Measurements from ENCODE around the gene C1orf198. TPM values are rescaled to one million over a fixed set of nuclear protein-coding genes. Genes with fewer than 3 reads are reported as not detected.

Gene C1orf198
- total and polyA plus RNA-seq, 2 of the 8 experiments (the other 6 are each of a cell fraction or from before 2014, with no cell fraction given) = 30.6 to 45.0 TPM

GRCh38 chr1:230822092-230822581 lies 46.2 kb downstream of the C1orf198 start:
- Histone ChIP-seq H2AFZ (ENCODE audit: low read length) (no peak overlapping the region), H4K8ac (ENCODE audit: extremely low read depth, insufficient read depth, low read length) (no peak overlapping the region), H3K79me2 (ENCODE audit: control insufficient read depth in 1 of 2, insufficient read depth in 2 of 2, low read length in 2 of 2) (no peaks in the 10 kb centered on the region), H2BK20ac (ENCODE audit: low read length) (no peak overlapping the region), H3K27ac (ENCODE audit: low read depth, low read length) (no peak overlapping the region), H2BK5ac (ENCODE audit: low read depth, low read length) (no peak overlapping the region), H3K23ac (ENCODE audit: insufficient read length) (no peak overlapping the region), H3K27me3 (replicated peaks in 1 of 4; ENCODE audit: control insufficient read depth in 3 of 4, extremely low read depth in 1 of 4, insufficient read depth in 3 of 4, low read length in 3 of 4) (no peaks in the 10 kb centered on the region; a peak in 2 of 7 replicates), H2BK12ac (ENCODE audit: low read depth, low read length) (no peak overlapping the region), H3K4me2 (ENCODE audit: insufficient read depth in 1 of 2, low read depth in 2 of 2, low read length in 2 of 2) (no peak overlapping the region), H3K23me2 (ENCODE audit: low read depth, low read length) (no peaks in the 10 kb centered on the region), H2BK15ac (ENCODE audit: low read length) (no peak overlapping the region), H3K4me3 (ENCODE audit: extremely low read depth in 1 of 4, insufficient read depth in 2 of 4, low read depth in 3 of 4, low read length in 4 of 4) (no peak overlapping the region), H4K91ac (replicated peaks; ENCODE audit: insufficient read length, low read length) (no peak overlapping the region), H4K20me1 (replicated peaks in 1 of 2; ENCODE audit: control insufficient read depth in 1 of 2, insufficient read depth in 2 of 2, low read length in 2 of 2) (peaks cover 0 to 1% of the 10 kb centered on the region in 2 experiments), H3K9me3 (ENCODE audit: insufficient read depth in 2 of 2, low read depth in 1 of 2, low read length in 1 of 2) (no peaks in the 10 kb centered on the region), H3K79me1 (ENCODE audit: low read depth, low read length) (no peaks in the 10 kb centered on the region), H3K36me3 (ENCODE audit: control insufficient read depth in 2 of 4, insufficient read depth in 4 of 4, low read length in 3 of 4) (no peaks in the 10 kb centered on the region), H2AK5ac (ENCODE audit: low read depth, low read length) (no peak overlapping the region), H3K4ac (replicated peaks; ENCODE audit: insufficient read length, low read depth, low read length) (no peak overlapping the region), H3K9ac (replicated peaks in 1 of 4; ENCODE audit: extremely low read depth in 1 of 4, low read depth in 3 of 4, low read length in 3 of 4) (no peak overlapping the region), H3K56ac (replicated peaks; ENCODE audit: insufficient read length, low read depth, low read length) (no peak overlapping the region), H3K4me1 (replicated peaks in 1 of 4; ENCODE audit: control insufficient read depth in 3 of 4, insufficient read depth in 4 of 4, low read length in 3 of 4) (no peaks in the 10 kb centered on the region), H2BK120ac (replicated peaks; ENCODE audit: low read depth, low read length) (no peak overlapping the region), H4K5ac (ENCODE audit: insufficient read length, low read depth, low read length) (no peak overlapping the region), H3K18ac (ENCODE audit: extremely low read depth, low read length) (no peak overlapping the region), H3K14ac (ENCODE audit: insufficient read length) (no peak overlapping the region)
- ChIA-PET POLR2A (ENCODE audit: partially characterized antibody) (no interaction called here), CTCF (ENCODE audit: partially characterized antibody) (interaction anchor here (1.3 kb wide), 1 partner anchor 18 kb away, joined by 3 read pairs; no protein-coding TSS in a partner anchor)
- DNase-seq (ENCODE audit: low read depth in 1 of 2, low spot score in 2 of 2) (peak in 1 of 2 experiments; percentile 11), FAIRE-seq (no peak)
- no peak for TF ChIP-seq KDM5A (IDR thresholded peaks at IDR 0.05; ENCODE audit: low read length)
- TF ChIP-seq CTCF (IDR thresholded peaks at IDR 0.05; ENCODE audit: control extremely low read depth in 1 of 3, insufficient read depth in 1 of 3, low read depth in 1 of 3, low read length in 3 of 3) = no peak
- TF ChIP-seq ZNF274 (IDR thresholded peaks at IDR 0.05; ENCODE audit: borderline replicate concordance, extremely low read depth, low read length) = no peak
- TF ChIP-seq PHF8 (conservative IDR thresholded peaks at IDR 0.05; ENCODE audit: low read depth, low read length) = no peak
- no peak for TF ChIP-seq TAF1 (IDR thresholded peaks at IDR 0.05; ENCODE audit: low read depth, low read length)
- no peak for TF ChIP-seq EGR1 (IDR thresholded peaks at IDR 0.05; ENCODE audit: borderline replicate concordance, low read depth, low read length)
- WGBS, 2 experiments (ENCODE audit: extremely low coverage in 1 of 2, insufficient coverage in 1 of 2, insufficient read length in 1 of 2, insufficient replicate concordance in 2 of 2, low coverage in 1 of 2, low lambda C conversion rate in 2 of 2, missing lambda C conversion rate in 1 of 2) = 88% methylated on average over 13 of the region's 13 CpGs; no CpG with 5 or more reads in 1 of the 2 experiments
